ENCODE results near the gene ATF6. TPM values are rescaled to one million over a fixed set of nuclear protein-coding genes. Genes with fewer than 3 reads are reported as not detected.

ATF6 gene
- total and polyA plus RNA-seq, 2 of the 4 experiments (the other 2 are of a cell fraction): 12.2 to 17.6 TPM

GRCh38 chr1:161899091-161899490 lies 133.0 kb downstream of the ATF6 start:
- Histone ChIP-seq H2AFZ (replicated peaks; ENCODE audit: low read length, poor library complexity) (no peak overlapping the region), H3K14ac (replicated peaks; ENCODE audit: low read depth, low read length) (no peak overlapping the region), H2BK120ac (ENCODE audit: low read depth, low read length) (no peak overlapping the region), H3K9me1 (ENCODE audit: insufficient read depth, low read length) (no peaks in the 10 kb centered on the region), H3K18ac (ENCODE audit: low read depth, low read length) (no peak overlapping the region), H2AK5ac (ENCODE audit: low read depth, low read length) (no peak overlapping the region), H3K4ac (ENCODE audit: low read depth, low read length) (no peak overlapping the region), H3K56ac (ENCODE audit: extremely low read depth, insufficient read depth, low read length) (no peak overlapping the region), H4K20me1 (ENCODE audit: insufficient read depth, low read length) (no peaks in the 10 kb centered on the region), H3K36me3 (ENCODE audit: control insufficient read depth, insufficient read depth, low read length) (no peaks in the 10 kb centered on the region), H3K4me3 (ENCODE audit: insufficient read depth, low read depth, low read length) (no peak overlapping the region), H3K79me1 (ENCODE audit: low read depth in 1 of 2, low read length in 2 of 2) (no peaks in the 10 kb centered on the region; a peak in 1 of 4 replicates), H3K9ac (ENCODE audit: low read depth, low read length) (no peak overlapping the region), H3K27me3 (ENCODE audit: control insufficient read depth, insufficient read depth, low read length) (no peaks in the 10 kb centered on the region), H2BK20ac (ENCODE audit: low read depth, low read length) (no peak overlapping the region), H4K5ac (ENCODE audit: low read depth, low read length) (no peak overlapping the region), H2AK9ac (replicated peaks; ENCODE audit: low read depth, low read length, poor library complexity) (no peak overlapping the region), H3K4me1 (ENCODE audit: control insufficient read depth, insufficient read depth, low read length) (no peaks in the 10 kb centered on the region), H3K9me3 (ENCODE audit: control insufficient read depth, insufficient read depth, low read length) (no peaks in the 10 kb centered on the region), H3K23ac (ENCODE audit: low read depth, low read length) (no peak overlapping the region), H3K27ac (ENCODE audit: insufficient read depth, low read length) (no peak overlapping the region), H2BK5ac (ENCODE audit: low read depth, low read length, poor library complexity, severe bottlenecking) (no peak overlapping the region), H2BK15ac (ENCODE audit: low read depth, low read length) (no peak overlapping the region), H3K4me2 (ENCODE audit: low read depth, low read length) (no peak overlapping the region), H4K91ac (ENCODE audit: insufficient read depth, low read depth, low read length) (no peak overlapping the region), H4K8ac (ENCODE audit: low read depth in 2 of 2, low read length in 2 of 2) (no peak overlapping the region)
- ATAC-seq (ENCODE audit: low read depth): peak; percentile 49
- DNase-seq: no peak
- POLR2A ChIA-PET (ENCODE audit: unreplicated experiment): interaction anchor here (0.6 kb wide), 1 partner anchor 75 kb away, joined by 11 read pairs; no protein-coding TSS in a partner anchor
- CTCF ChIA-PET: no interaction called here
- BruUV-seq (replicated peaks): no TSS peak
- in situ Hi-C loops (cut with MboI; ENCODE audit: low sequenced_read_pairs) (no loop called here), dilution Hi-C loops (cut with HindIII; ENCODE audit: low sequenced_read_pairs, unreplicated experiment) (no loop called here), intact Hi-C loops (cut with micrococcal nuclease) (no loop called here)
- no peak for TF ChIP-seq POLR2A (IDR thresholded peaks at IDR 0.05; ENCODE audit: low read depth, low read length)
- no peak for TF ChIP-seq BHLHE40 (IDR thresholded peaks at IDR 0.05; ENCODE audit: low read depth, low read length)
- no peak for TF ChIP-seq MXI1 (IDR thresholded peaks at IDR 0.05; ENCODE audit: borderline replicate concordance, low read depth, low read length)
- TF ChIP-seq CEBPB (IDR thresholded peaks at IDR 0.05; ENCODE audit: low read depth, low read length): no peak
- no peak for TF ChIP-seq MAFK (IDR thresholded peaks at IDR 0.05; ENCODE audit: low read depth, low read length)
- no peak for TF ChIP-seq FOS (IDR thresholded peaks at IDR 0.05; ENCODE audit: low read depth, low read length)
- no peak for TF ChIP-seq SMC3 (IDR thresholded peaks at IDR 0.05; ENCODE audit: low read depth, low read length)
- TF ChIP-seq USF2 (IDR thresholded peaks at IDR 0.05; ENCODE audit: low read depth, low read length): no peak
- TF ChIP-seq CHD1 (IDR thresholded peaks at IDR 0.05; ENCODE audit: low read depth, low read length): no peak
- TF ChIP-seq RFX5 (IDR thresholded peaks at IDR 0.05; ENCODE audit: low read depth, low read length): no peak
- TF ChIP-seq CTCF (conservative IDR thresholded peaks at IDR 0.05; ENCODE audit: low read depth, low read length): no peak
- no peak for TF ChIP-seq ELK1 (IDR thresholded peaks at IDR 0.05; ENCODE audit: borderline replicate concordance, low read depth, low read length)
- TF ChIP-seq RCOR1 (IDR thresholded peaks at IDR 0.05; ENCODE audit: insufficient replicate concordance, low read length): no peak
- TF ChIP-seq NFE2L2 (IDR thresholded peaks at IDR 0.05; ENCODE audit: low read depth, low read length): no peak
- no peak for TF ChIP-seq MAZ (IDR thresholded peaks at IDR 0.05; ENCODE audit: borderline replicate concordance, low read depth, low read length)
- TF ChIP-seq RAD21 (IDR thresholded peaks at IDR 0.05; ENCODE audit: low read length): no peak
- no CpG with 5 or more reads among the region's 2 CpGs for WGBS, 2 experiments (ENCODE audit: extremely low coverage in 2 of 2, insufficient read length in 1 of 2)
